Esophagus muscularis mucosa (tissue), 4 donors: Measurements from ENCODE around the gene FAM180B. TPM values are rescaled to one million over a fixed set of nuclear protein-coding genes. Genes with fewer than 3 reads are reported as not detected.
"Not testable (repeated sequence)": the region's sequence is repeated elsewhere in the genome, so short reads cannot be mapped to it uniquely, and the experiment has no call there.

Experiments used
- DNase-seq: peaks from one replicate; pipeline ENCODE4 v3.0.0-alpha.2; 2017; ENCODE audit errors: extremely low spot score
- H3K27ac ChIP-seq, 4 donors: fragments of 200-600 bp; sonication (generic); replicated peaks in 1 of 4; 1 replicate in 3 of 4; 2 replicates in 1 of 4; pipeline ENCODE4 v1.5.1; 2016 to 2019; ENCODE audit warnings: mild to moderate bottlenecking in 1 of 4
- H3K27me3 ChIP-seq, 4 donors: fragments of 200-600 bp; sonication (generic); one replicate each; pipeline versions ENCODE4 v1.5.1 to v1.6.0; 2016 to 2019
- H3K36me3 ChIP-seq, 4 donors: fragments of 200-600 bp; sonication (generic); one replicate each; pipeline ENCODE4 v1.5.1; 2016 to 2019
- H3K4me1 ChIP-seq, 4 donors: fragments of 200-600 bp; sonication (generic); one replicate each; pipeline ENCODE4 v1.5.1; 2016 to 2019
- H3K4me3 ChIP-seq, 4 donors: fragments of 200-600 bp; sonication (generic); 1 replicate in 2 of 4; 2 replicates in 2 of 4; pipeline ENCODE4 v1.5.1; 2016 to 2019; ENCODE audit warnings: mild to moderate bottlenecking in 4 of 4, moderate library complexity in 1 of 4
- H3K9me3 ChIP-seq, 4 donors: fragments of 200-600 bp; sonication (generic); 1 replicate in 3 of 4; 2 replicates in 1 of 4; pipeline ENCODE4 v1.5.1; 2016 to 2019
- EP300 ChIP-seq: sonication (generic); formaldehyde crosslinking; IDR thresholded peaks from one replicate; pipeline ENCODE4 v1.6.1; 2017; ENCODE audit warnings: antibody characterized with exemption
- POLR2A ChIP-seq: fragments of 450-650 bp; IDR thresholded peaks from one replicate; pipeline ENCODE4 v1.6.1; 2017; ENCODE audit warnings: antibody characterized with exemption, moderate library complexity, mild to moderate bottlenecking, low read depth
- POLR2AphosphoS5 ChIP-seq, 2 donors: sonication (generic); formaldehyde crosslinking; IDR thresholded peaks; one replicate each; pipeline ENCODE4 v1.6.1; 2017; ENCODE audit warnings: antibody characterized with exemption in 2 of 2
- WGBS: methylation state at CpG from one replicate; pipeline ENCODE4 v1.1.5; 2018; 5-methylcytosine and 5-hydroxymethylcytosine counted together
- intact Hi-C: fragments of 100-400 bp; cut with DNase I; formaldehyde crosslinking; loops from one replicate; pipeline ENCODE4 v1.15.1; 2023
- total RNA-seq, 4 donors: library from RNA; depleted of rRNA; stranded (reverse); fragments of >200 nt; gene quantifications; one replicate each; pipeline versions ENCODE4 v1.1.0 to v1.2.1, GENCODE V29; 2016
- TF ChIP-seq, protein P1 (sequence below), 3 experiments: fragments of 200-600 bp in 2 of 3; fragments of 450-650 bp in 1 of 3; sonication (generic) in 2 of 3; IDR thresholded peaks; one replicate each; pipeline ENCODE4 v1.5.1; 2017 to 2019; ENCODE audit warnings: antibody characterized with exemption in 3 of 3, mild to moderate bottlenecking in 2 of 3, moderate library complexity in 1 of 3

Gene FAM180B
- total RNA-seq, 4 donors from 2014 or later = 0.66 to 0.80 TPM; not detected in 2

DNA sequence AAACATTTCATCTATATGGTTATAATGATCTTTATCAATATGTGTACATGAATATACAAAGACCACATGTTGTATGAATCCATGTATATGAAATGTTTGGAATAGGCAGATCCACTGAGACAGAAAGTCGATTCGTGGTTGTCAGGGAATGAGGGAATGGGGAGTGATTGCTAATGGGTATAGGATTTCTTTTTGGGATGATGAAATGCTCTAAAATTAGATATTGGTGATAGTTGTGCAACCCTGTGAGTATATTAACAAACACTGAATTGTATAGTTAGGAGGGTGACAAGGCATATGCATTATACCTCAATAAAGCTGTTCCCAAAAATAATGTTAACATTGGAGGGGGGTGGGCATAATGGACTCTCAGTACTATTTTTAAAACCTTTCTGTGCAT lies 26.1 kb upstream of the FAM180B start:
- H3K9me3 ChIP-seq = no peaks in the 10 kb centered on the region
- TF ChIP-seq POLR2AphosphoS5 (IDR thresholded peaks at IDR 0.05) = no peak
- TF ChIP-seq, protein P1, sequence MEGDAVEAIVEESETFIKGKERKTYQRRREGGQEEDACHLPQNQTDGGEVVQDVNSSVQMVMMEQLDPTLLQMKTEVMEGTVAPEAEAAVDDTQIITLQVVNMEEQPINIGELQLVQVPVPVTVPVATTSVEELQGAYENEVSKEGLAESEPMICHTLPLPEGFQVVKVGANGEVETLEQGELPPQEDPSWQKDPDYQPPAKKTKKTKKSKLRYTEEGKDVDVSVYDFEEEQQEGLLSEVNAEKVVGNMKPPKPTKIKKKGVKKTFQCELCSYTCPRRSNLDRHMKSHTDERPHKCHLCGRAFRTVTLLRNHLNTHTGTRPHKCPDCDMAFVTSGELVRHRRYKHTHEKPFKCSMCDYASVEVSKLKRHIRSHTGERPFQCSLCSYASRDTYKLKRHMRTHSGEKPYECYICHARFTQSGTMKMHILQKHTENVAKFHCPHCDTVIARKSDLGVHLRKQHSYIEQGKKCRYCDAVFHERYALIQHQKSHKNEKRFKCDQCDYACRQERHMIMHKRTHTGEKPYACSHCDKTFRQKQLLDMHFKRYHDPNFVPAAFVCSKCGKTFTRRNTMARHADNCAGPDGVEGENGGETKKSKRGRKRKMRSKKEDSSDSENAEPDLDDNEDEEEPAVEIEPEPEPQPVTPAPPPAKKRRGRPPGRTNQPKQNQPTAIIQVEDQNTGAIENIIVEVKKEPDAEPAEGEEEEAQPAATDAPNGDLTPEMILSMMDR (IDR thresholded peaks at IDR 0.05) = no peak
- no peak for TF ChIP-seq POLR2A
- no peak for TF ChIP-seq EP300
- H3K4me3 ChIP-seq = no peak overlapping the region
- H3K27me3 ChIP-seq = no peaks in the 10 kb centered on the region
- intact Hi-C loops = no loop called here
- no peaks in the 10 kb centered on the region for H3K36me3 ChIP-seq
- H3K27ac ChIP-seq = no peak overlapping the region
- 88% methylated on average over 2 of the region's 2 CpGs for WGBS
- peaks cover 8 to 12% (median 10%) of the 10 kb centered on the region in 4 donors for H3K4me1 ChIP-seq
- no peak for DNase-seq

DNA sequence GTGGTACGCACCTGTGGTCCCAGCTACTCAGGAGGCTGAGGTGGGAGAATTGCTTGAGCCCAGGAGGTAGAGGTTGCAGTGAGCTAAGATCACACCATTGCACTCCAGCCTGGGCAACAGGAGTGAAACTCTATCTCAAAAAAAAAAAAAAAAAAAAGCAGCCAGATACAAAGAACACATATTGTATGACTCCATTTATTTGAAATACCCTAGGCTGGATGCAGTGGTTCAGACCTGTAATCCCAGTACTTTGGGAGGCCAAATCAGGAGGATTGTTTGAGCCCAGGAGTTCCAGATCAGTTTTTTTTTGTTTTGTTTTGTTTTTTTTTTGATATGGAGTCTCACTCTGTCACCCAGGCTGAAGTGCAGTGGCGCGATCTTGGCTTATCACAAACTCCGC lies 24.1 kb upstream of the FAM180B start:
- H3K9me3 ChIP-seq, H3K27me3 ChIP-seq, H3K4me3 ChIP-seq, intact Hi-C loops, H3K27ac ChIP-seq, H3K36me3 ChIP-seq, DNase-seq: not testable (repeated sequence)
- peaks cover 11 to 26% (median 25%) of the 10 kb centered on the region in 4 donors for H3K4me1 ChIP-seq
- WGBS = 96% methylated on average over 4 of the region's 4 CpGs

DNA sequence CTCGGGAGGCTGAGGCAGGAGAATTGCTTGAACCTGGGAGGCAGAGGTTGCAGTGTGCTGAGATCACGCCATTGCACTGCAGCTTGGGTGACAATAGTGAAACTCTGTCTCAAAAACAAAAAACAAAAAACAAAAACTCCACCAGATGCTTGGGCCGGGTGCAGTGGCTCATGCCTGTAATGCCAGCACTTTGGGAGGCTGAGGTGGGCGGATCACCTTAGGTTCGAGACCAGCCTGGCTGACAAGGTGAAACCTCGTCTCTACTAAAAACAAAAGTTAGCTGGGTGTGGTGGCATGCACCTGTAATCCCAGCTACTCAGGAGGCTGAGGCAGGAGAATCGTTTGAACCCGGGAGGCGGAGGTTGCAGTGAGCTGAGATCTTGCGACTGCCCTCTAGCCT lies 22.1 kb upstream of the FAM180B start:
- not testable (repeated sequence) for H3K27ac ChIP-seq

DNA sequence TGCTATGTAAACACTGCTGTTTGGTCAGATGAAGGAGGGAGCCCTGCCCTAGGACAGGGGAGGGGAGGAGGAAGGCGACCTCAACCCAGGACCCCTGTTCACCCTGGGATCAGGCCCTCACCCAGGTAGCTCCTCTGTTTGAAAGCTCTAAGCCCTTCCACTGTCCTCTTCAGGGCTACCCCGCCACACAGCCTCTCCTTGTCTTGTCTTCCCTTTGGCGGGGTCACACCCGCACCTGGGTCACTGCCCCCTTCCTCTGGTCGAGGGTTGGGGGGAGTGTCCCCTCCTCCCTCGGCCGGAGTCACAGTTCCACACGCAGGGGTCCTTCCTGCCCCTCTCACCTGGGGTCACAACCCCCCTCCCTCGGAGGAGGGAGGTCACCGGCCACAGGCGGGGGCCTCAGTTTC lies 21.5 kb upstream of the FAM180B start:
- intact Hi-C loops = no loop called here
- 23% methylated on average over 8 of the region's 11 CpGs for WGBS
- TF ChIP-seq POLR2A (no peak), EP300 (no peak), POLR2AphosphoS5 (IDR thresholded peaks at IDR 0.05) (no peak)
- TF ChIP-seq, protein P1 (IDR thresholded peaks at IDR 0.05) = no peak

More for the DNA sequence above, 22.1 kb upstream of the FAM180B start:
- Histone ChIP-seq H3K36me3 (peaks cover 0 to 13% (median 3%) of the 10 kb centered on the region in 4 donors), H3K4me1 (peaks cover 11 to 30% (median 27%) of the 10 kb centered on the region in 4 donors)
- 94% methylated on average over 10 of the region's 10 CpGs for WGBS
- DNase-seq, H3K27me3 ChIP-seq, H3K9me3 ChIP-seq, H3K4me3 ChIP-seq, intact Hi-C loops: not testable (repeated sequence)

DNA sequence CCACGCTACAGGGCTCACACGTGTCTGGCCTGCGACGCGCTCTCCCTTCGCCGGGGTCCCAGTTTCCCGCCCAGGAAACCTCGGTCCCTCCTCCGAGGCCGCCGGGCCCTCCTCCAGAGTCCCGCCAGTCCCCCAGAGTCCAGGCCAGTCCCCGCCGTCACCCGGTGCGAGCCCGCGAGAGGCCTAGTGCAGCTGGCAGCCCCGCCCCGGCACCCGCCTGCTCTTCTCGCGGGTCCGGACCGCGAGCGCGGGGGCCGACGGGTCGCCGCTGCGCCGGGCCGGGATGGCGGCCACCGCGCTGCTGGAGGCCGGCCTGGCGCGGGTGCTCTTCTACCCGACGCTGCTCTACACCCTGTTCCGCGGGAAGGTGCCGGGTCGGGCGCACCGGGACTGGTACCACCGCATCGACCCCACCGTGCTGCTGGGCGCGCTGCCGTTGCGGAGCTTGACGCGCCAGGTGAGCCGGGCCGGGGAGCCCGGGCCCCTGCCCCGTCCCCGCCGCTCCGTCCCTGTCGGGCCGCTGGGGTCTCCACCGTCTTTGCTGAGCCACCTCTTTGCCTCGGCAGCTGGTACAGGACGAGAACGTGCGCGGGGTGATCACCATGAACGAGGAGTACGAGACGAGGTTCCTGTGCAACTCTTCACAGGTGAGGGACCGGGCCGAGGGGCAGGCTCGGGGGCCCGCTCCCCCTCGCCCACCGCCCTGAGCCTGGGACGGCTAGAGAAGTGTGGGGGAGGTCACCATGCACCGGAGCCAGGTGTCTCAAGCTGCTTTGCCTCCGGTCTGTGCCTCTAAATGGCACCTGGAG lies 20.9 kb upstream of the FAM180B start, which contains the start of gene PTPMT1:
PTPMT1 (plus strand) TSS at position 260 of the 809 bp plus-strand sequence; CDS start at position 284, 24 bp downstream.
- intact Hi-C loops = no loop called here
- no peaks in the 10 kb centered on the region for H3K27me3 ChIP-seq
- peak within 1 kb of the TSS; percentile 74 to 99 (median 89) for H3K4me3 ChIP-seq
- H3K27ac ChIP-seq = peak within 1 kb of the TSS; percentile 80 to 88 (median 82)
- TF ChIP-seq POLR2A (no peak), POLR2AphosphoS5 (IDR thresholded peaks at IDR 0.05) (peak; percentile 35 to 57)
- peaks cover 0 to 24% (median 10%) of the 10 kb centered on the region in 4 donors for H3K36me3 ChIP-seq
- no peaks in the 10 kb centered on the region for H3K9me3 ChIP-seq
- H3K4me1 ChIP-seq = peaks cover 11 to 30% (median 27%) of the 10 kb centered on the region in 4 donors
- DNase-seq = no peak
- WGBS = 0% methylated on average over 2 of the region's 86 CpGs

More for the DNA sequence above, 21.5 kb upstream of the FAM180B start:
- peak overlapping the region; percentile 80 to 88 (median 82) for H3K27ac ChIP-seq
- peak overlapping the region; percentile 74 to 99 (median 89) for H3K4me3 ChIP-seq
- H3K36me3 ChIP-seq = peaks cover 0 to 19% (median 9%) of the 10 kb centered on the region in 4 donors
- H3K27me3 ChIP-seq = no peaks in the 10 kb centered on the region
- H3K9me3 ChIP-seq = no peaks in the 10 kb centered on the region
- peaks cover 11 to 30% (median 27%) of the 10 kb centered on the region in 4 donors for H3K4me1 ChIP-seq
- DNase-seq = no peak

DNA sequence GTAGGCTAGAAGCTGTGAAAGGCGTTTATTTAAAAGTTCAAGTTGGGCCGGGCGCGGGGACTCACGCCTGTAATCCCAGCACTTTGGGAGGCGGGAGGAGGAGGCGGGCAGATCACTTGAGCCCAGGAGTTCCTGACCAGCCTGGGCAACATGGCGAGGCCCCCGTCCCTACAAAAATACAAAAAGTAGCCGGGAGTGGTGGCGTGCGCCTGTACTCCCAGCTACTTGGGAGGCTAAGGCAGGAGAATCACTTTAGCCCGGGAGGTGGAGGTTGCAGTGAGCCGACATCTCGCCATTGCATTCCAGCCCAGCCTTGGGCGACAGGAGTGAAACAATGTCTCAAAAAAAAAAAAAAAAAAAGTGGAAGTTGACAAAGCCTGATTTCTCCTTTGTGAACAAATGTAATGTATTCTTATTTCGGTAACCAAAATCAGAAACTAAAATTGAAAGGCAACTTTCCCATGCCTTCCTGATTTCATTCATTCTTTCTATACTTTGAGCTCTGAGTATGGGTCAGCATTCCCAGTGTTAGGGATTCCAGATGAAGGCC lies 20.3 kb upstream of the FAM180B start:
- intact Hi-C loops = no loop called here
- WGBS = 44% methylated on average over 17 of the region's 17 CpGs
- TF ChIP-seq EP300 (no peak), POLR2AphosphoS5 (IDR thresholded peaks at IDR 0.05) (no peak), POLR2A (no peak)
- TF ChIP-seq, protein P1 (IDR thresholded peaks at IDR 0.05) = no peak
- Histone ChIP-seq H3K36me3 (peaks cover 2 to 29% (median 13%) of the 10 kb centered on the region in 4 donors), H3K27ac (peak overlapping the region; percentile 80 to 88 (median 82)), H3K4me1 (peaks cover 11 to 30% (median 27%) of the 10 kb centered on the region in 4 donors), H3K4me3 (peak overlapping the region; percentile 74 to 99 (median 89)), H3K9me3 (no peaks in the 10 kb centered on the region), H3K27me3 (no peaks in the 10 kb centered on the region)
- no peak for DNase-seq
